AG10803 (cell line): ENCODE results near the gene GNPTG.

ENCODE experiments used
- DNase-seq: peaks from one replicate; pipeline ENCODE4 v3.0.0; 2010; ENCODE audit warnings: low read depth
- H3K4me3 ChIP-seq: 2 replicates; pipeline ENCODE4 v1.5.1; 2011; ENCODE audit warnings: mild to moderate bottlenecking, low read length, control low read depth
- CTCF ChIP-seq: conservative IDR thresholded peaks from 2 replicates; pipeline ENCODE4 v1.5.1; 2011; ENCODE audit warnings: mild to moderate bottlenecking, low read length, control low read depth, inconsistent platforms

The GNPTG gene

GRCh38 chr16:1319041-1319440 lies 32.7 kb upstream of the GNPTG start:
- no peak overlapping the region for H3K4me3 ChIP-seq
- TF ChIP-seq CTCF = no peak
- no peak for DNase-seq

DNA sequence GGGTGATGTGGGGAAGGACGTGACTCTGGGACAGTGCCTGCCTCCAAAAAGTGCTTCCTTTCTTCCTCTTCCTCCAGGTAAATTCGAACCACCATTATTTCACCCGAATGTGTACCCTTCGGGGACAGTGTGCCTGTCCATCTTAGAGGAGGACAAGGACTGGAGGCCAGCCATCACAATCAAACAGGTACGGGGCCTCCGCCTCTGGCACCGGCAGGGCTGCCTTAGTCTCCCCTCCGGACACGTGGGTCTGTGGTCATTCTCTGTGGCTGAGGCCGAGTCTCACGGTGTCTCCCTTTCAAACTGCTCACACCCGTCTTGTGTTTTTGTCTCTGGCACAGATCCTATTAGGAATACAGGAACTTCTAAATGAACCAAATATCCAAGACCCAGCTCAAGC lies 31.6 kb upstream of the GNPTG start:
- TF ChIP-seq CTCF = no peak
- no peak overlapping the region for H3K4me3 ChIP-seq
- no peak for DNase-seq

GRCh38 chr16:1320658-1321240 lies 31.0 kb upstream of the GNPTG start:
- TF ChIP-seq CTCF = no peak
- no peak for DNase-seq
- no peak overlapping the region for H3K4me3 ChIP-seq

GRCh38 chr16:1322407-1322806 lies 29.3 kb upstream of the GNPTG start:
- no peak for DNase-seq
- no peak for TF ChIP-seq CTCF
- H3K4me3 ChIP-seq = no peak overlapping the region

- no peak for DNase-seq
- TF ChIP-seq CTCF = no peak
These were observed 28.2 kb upstream of the GNPTG start for GRCh38 chr16:1323296-1324239.

DNA sequence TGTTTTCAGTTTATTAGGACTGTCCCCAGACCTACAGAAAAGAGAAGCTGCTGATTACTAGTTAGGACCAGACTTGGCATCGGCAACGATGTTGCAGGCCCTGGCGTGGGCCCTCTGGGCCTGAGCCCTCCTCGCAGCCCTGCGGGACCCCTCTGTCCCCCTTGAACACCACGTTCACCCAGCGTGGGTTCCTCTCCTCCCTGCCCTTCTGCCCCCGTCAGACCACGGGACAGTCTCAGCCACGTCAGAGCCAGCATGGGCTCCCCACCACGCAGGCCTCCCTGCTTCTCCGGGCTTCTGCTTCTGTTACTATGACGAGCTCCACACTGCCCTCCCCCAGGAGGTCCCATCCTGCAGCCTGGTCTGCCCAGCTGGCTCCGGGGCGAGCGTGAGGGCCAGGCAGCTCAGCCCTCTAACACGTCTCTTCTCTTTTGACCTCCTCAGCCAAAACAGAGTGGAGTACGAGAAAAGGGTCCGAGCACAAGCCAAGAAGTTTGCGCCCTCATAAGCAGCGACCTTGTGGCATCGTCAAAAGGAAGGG lies 27.4 kb upstream of the GNPTG start:
- no peak for TF ChIP-seq CTCF
- DNase-seq = no peak
- no peak overlapping the region for H3K4me3 ChIP-seq

More at GRCh38 chr16:1323296-1324239, 28.2 kb upstream of the GNPTG start:
- H3K4me3 ChIP-seq = no peak overlapping the region
